ENCODE results near the gene IGF2BP2.

Gene IGF2BP2

GRCh38 chr3:185631508-185632206 is 193.2 kb downstream of the IGF2BP2 start:
- Histone ChIP-seq H4K8ac (ENCODE audit: low read depth, low read length) (no peak overlapping the region), H2BK15ac (ENCODE audit: low read length) (no peak overlapping the region), H3K18ac (ENCODE audit: low read length) (no peak overlapping the region), H3K27ac (replicated peaks; ENCODE audit: low read length) (no peak overlapping the region), H4K91ac (ENCODE audit: low read depth, low read length, poor library complexity) (no peak overlapping the region), H2BK120ac (ENCODE audit: low read depth, low read length) (no peak overlapping the region), H3K14ac (ENCODE audit: low read length) (no peak overlapping the region), H3K4me3 (ENCODE audit: low read length in 2 of 2) (no peak overlapping the region), H3K79me1 (ENCODE audit: low read depth, low read length) (no peaks in the 10 kb centered on the region), H3K4me2 (ENCODE audit: insufficient read depth, low read length, poor library complexity, severe bottlenecking) (no peak overlapping the region), H3K4me1 (ENCODE audit: control insufficient read depth in 2 of 2, insufficient read depth in 1 of 2, low read depth in 1 of 2, low read length in 2 of 2) (no peaks in the 10 kb centered on the region), H2BK5ac (ENCODE audit: low read length) (no peak overlapping the region), H3K27me3 (ENCODE audit: control insufficient read depth in 3 of 3, insufficient read depth in 3 of 3, low read depth in 1 of 3, low read length in 3 of 3) (no peaks in the 10 kb centered on the region), H3K9me3 (replicated peaks in 1 of 2; ENCODE audit: control insufficient read depth in 2 of 2, insufficient read depth in 1 of 2, low read depth in 1 of 2, low read length in 2 of 2) (no peaks in the 10 kb centered on the region), H2AFZ (ENCODE audit: low read length) (no peak overlapping the region), H2BK12ac (ENCODE audit: low read length) (no peak overlapping the region), H2AK5ac (ENCODE audit: low read depth, low read length) (no peak overlapping the region), H3K36me3 (replicated peaks in 1 of 2; ENCODE audit: control insufficient read depth in 2 of 2, insufficient read depth in 2 of 2, low read length in 2 of 2) (peaks cover 4 to 33% of the 10 kb centered on the region in 2 donors), H3K4ac (ENCODE audit: low read length) (no peak overlapping the region), H3K23ac (ENCODE audit: low read depth, low read length, poor library complexity) (no peak overlapping the region), H3K9ac (ENCODE audit: low read depth, low read length, poor library complexity) (no peak overlapping the region)
- no CpG with 5 or more reads among the region's 7 CpGs for WGBS, 2 donors (ENCODE audit: extremely low coverage in 2 of 2, insufficient read length in 2 of 2, insufficient replicate concordance in 1 of 2)
- no peak for DNase-seq (ENCODE audit: low spot score)

GRCh38 chr3:185631108-185631507 is 193.7 kb downstream of the IGF2BP2 start:
- H3K9ac ChIP-seq (ENCODE audit: low read depth, low read length, poor library complexity), result no peak overlapping the region
- no peak overlapping the region for H3K4me3 ChIP-seq (ENCODE audit: low read length in 2 of 2)
- H3K36me3 ChIP-seq (replicated peaks in 1 of 2; ENCODE audit: control insufficient read depth in 2 of 2, insufficient read depth in 2 of 2, low read length in 2 of 2), result peaks cover 4 to 35% of the 10 kb centered on the region in 2 donors
- H3K79me1 ChIP-seq (ENCODE audit: low read depth, low read length), result no peaks in the 10 kb centered on the region
- H2BK15ac ChIP-seq (ENCODE audit: low read length), result no peak overlapping the region
- H3K23ac ChIP-seq (ENCODE audit: low read depth, low read length, poor library complexity), result no peak overlapping the region
- no peak overlapping the region for H2BK12ac ChIP-seq (ENCODE audit: low read length)
- H3K18ac ChIP-seq (ENCODE audit: low read length), result no peak overlapping the region
- no peak for DNase-seq (ENCODE audit: low spot score)
- no peak overlapping the region for H4K91ac ChIP-seq (ENCODE audit: low read depth, low read length, poor library complexity)
- WGBS, 2 donors (ENCODE audit: extremely low coverage in 2 of 2, insufficient read length in 2 of 2, insufficient replicate concordance in 1 of 2), result no CpG with 5 or more reads among the region's 4 CpGs
- H3K27ac ChIP-seq (replicated peaks; ENCODE audit: low read length), result no peak overlapping the region
- H2BK120ac ChIP-seq (ENCODE audit: low read depth, low read length), result no peak overlapping the region
- no peak overlapping the region for H3K4me2 ChIP-seq (ENCODE audit: insufficient read depth, low read length, poor library complexity, severe bottlenecking)
- no peaks in the 10 kb centered on the region for H3K27me3 ChIP-seq (ENCODE audit: control insufficient read depth in 3 of 3, insufficient read depth in 3 of 3, low read depth in 1 of 3, low read length in 3 of 3)
- H3K14ac ChIP-seq (ENCODE audit: low read length), result no peak overlapping the region
- no peak overlapping the region for H3K4ac ChIP-seq (ENCODE audit: low read length)
- no peak overlapping the region for H2BK5ac ChIP-seq (ENCODE audit: low read length)
- H3K9me3 ChIP-seq (replicated peaks in 1 of 2; ENCODE audit: control insufficient read depth in 2 of 2, insufficient read depth in 1 of 2, low read depth in 1 of 2, low read length in 2 of 2), result no peaks in the 10 kb centered on the region
- no peak overlapping the region for H2AK5ac ChIP-seq (ENCODE audit: low read depth, low read length)
- no peak overlapping the region for H2AFZ ChIP-seq (ENCODE audit: low read length)
- no peaks in the 10 kb centered on the region for H3K4me1 ChIP-seq (ENCODE audit: control insufficient read depth in 2 of 2, insufficient read depth in 1 of 2, low read depth in 1 of 2, low read length in 2 of 2)
- H4K8ac ChIP-seq (ENCODE audit: low read depth, low read length), result no peak overlapping the region

GRCh38 chr3:185630182-185630622 is 194.6 kb downstream of the IGF2BP2 start:
- DNase-seq (ENCODE audit: low spot score), result no peak
- no peak overlapping the region for H3K9ac ChIP-seq (ENCODE audit: low read depth, low read length, poor library complexity)
- H3K27ac ChIP-seq (replicated peaks; ENCODE audit: low read length), result no peak overlapping the region
- H2AFZ ChIP-seq (ENCODE audit: low read length), result no peak overlapping the region
- no peak overlapping the region for H2BK12ac ChIP-seq (ENCODE audit: low read length)
- no peak overlapping the region for H2AK5ac ChIP-seq (ENCODE audit: low read depth, low read length)
- no peak overlapping the region for H2BK5ac ChIP-seq (ENCODE audit: low read length)
- H3K18ac ChIP-seq (ENCODE audit: low read length), result no peak overlapping the region
- H3K4ac ChIP-seq (ENCODE audit: low read length), result no peak overlapping the region
- H3K36me3 ChIP-seq (replicated peaks in 1 of 2; ENCODE audit: control insufficient read depth in 2 of 2, insufficient read depth in 2 of 2, low read length in 2 of 2), result peaks cover 4 to 44% of the 10 kb centered on the region in 2 donors
- no peaks in the 10 kb centered on the region for H3K79me1 ChIP-seq (ENCODE audit: low read depth, low read length)
- no peaks in the 10 kb centered on the region for H3K4me1 ChIP-seq (ENCODE audit: control insufficient read depth in 2 of 2, insufficient read depth in 1 of 2, low read depth in 1 of 2, low read length in 2 of 2)
- no peak overlapping the region for H2BK120ac ChIP-seq (ENCODE audit: low read depth, low read length)
- no peak overlapping the region for H3K4me2 ChIP-seq (ENCODE audit: insufficient read depth, low read length, poor library complexity, severe bottlenecking)
- H3K27me3 ChIP-seq (ENCODE audit: control insufficient read depth in 3 of 3, insufficient read depth in 3 of 3, low read depth in 1 of 3, low read length in 3 of 3), result no peaks in the 10 kb centered on the region
- no peak overlapping the region for H3K14ac ChIP-seq (ENCODE audit: low read length)
- H4K91ac ChIP-seq (ENCODE audit: low read depth, low read length, poor library complexity), result no peak overlapping the region
- H3K4me3 ChIP-seq (ENCODE audit: low read length in 2 of 2), result no peak overlapping the region
- no CpG with 5 or more reads among the region's 6 CpGs for WGBS, 2 donors (ENCODE audit: extremely low coverage in 2 of 2, insufficient read length in 2 of 2, insufficient replicate concordance in 1 of 2)
- no peak overlapping the region for H4K8ac ChIP-seq (ENCODE audit: low read depth, low read length)
- H3K9me3 ChIP-seq (replicated peaks in 1 of 2; ENCODE audit: control insufficient read depth in 2 of 2, insufficient read depth in 1 of 2, low read depth in 1 of 2, low read length in 2 of 2), result no peaks in the 10 kb centered on the region
- H3K23ac ChIP-seq (ENCODE audit: low read depth, low read length, poor library complexity), result no peak overlapping the region
- no peak overlapping the region for H2BK15ac ChIP-seq (ENCODE audit: low read length)

- no peak overlapping the region for H3K18ac ChIP-seq (ENCODE audit: low read length)
- H3K14ac ChIP-seq (ENCODE audit: low read length), result no peak overlapping the region
- no peak overlapping the region for H3K27ac ChIP-seq (replicated peaks; ENCODE audit: low read length)
- no peak overlapping the region for H3K4ac ChIP-seq (ENCODE audit: low read length)
- no peak overlapping the region for H3K23ac ChIP-seq (ENCODE audit: low read depth, low read length, poor library complexity)
- H2AFZ ChIP-seq (ENCODE audit: low read length), result no peak overlapping the region
- H2AK5ac ChIP-seq (ENCODE audit: low read depth, low read length), result no peak overlapping the region
- H3K9ac ChIP-seq (ENCODE audit: low read depth, low read length, poor library complexity), result no peak overlapping the region
- H3K27me3 ChIP-seq (ENCODE audit: control insufficient read depth in 3 of 3, insufficient read depth in 3 of 3, low read depth in 1 of 3, low read length in 3 of 3), result no peaks in the 10 kb centered on the region
- no peak overlapping the region for H4K8ac ChIP-seq (ENCODE audit: low read depth, low read length)
- WGBS, 2 donors (ENCODE audit: extremely low coverage in 2 of 2, insufficient read length in 2 of 2, insufficient replicate concordance in 1 of 2), result no CpG with 5 or more reads among the region's 4 CpGs
- no peaks in the 10 kb centered on the region for H3K4me1 ChIP-seq (ENCODE audit: control insufficient read depth in 2 of 2, insufficient read depth in 1 of 2, low read depth in 1 of 2, low read length in 2 of 2)
- no peaks in the 10 kb centered on the region for H3K79me1 ChIP-seq (ENCODE audit: low read depth, low read length)
- peaks cover 4 to 46% of the 10 kb centered on the region in 2 donors for H3K36me3 ChIP-seq (replicated peaks in 1 of 2; ENCODE audit: control insufficient read depth in 2 of 2, insufficient read depth in 2 of 2, low read length in 2 of 2)
- H4K91ac ChIP-seq (ENCODE audit: low read depth, low read length, poor library complexity), result no peak overlapping the region
- DNase-seq (ENCODE audit: low spot score), result no peak
- H3K9me3 ChIP-seq (replicated peaks in 1 of 2; ENCODE audit: control insufficient read depth in 2 of 2, insufficient read depth in 1 of 2, low read depth in 1 of 2, low read length in 2 of 2), result no peaks in the 10 kb centered on the region
- no peak overlapping the region for H2BK15ac ChIP-seq (ENCODE audit: low read length)
- H2BK12ac ChIP-seq (ENCODE audit: low read length), result no peak overlapping the region
- no peak overlapping the region for H3K4me3 ChIP-seq (ENCODE audit: low read length in 2 of 2)
- no peak overlapping the region for H2BK120ac ChIP-seq (ENCODE audit: low read depth, low read length)
- no peak overlapping the region for H2BK5ac ChIP-seq (ENCODE audit: low read length)
- no peak overlapping the region for H3K4me2 ChIP-seq (ENCODE audit: insufficient read depth, low read length, poor library complexity, severe bottlenecking)
Measured at GRCh38 chr3:185629554-185630181, 195.2 kb downstream of the IGF2BP2 start.

All from neuronal stem cell (in vitro differentiated cells).